ENCODE measurements around the gene CUBN.

Gene CUBN

GRCh38 chr10:17101257-17101909 is 28.2 kb downstream of the CUBN start:
- H3K4me3 ChIP-seq (ENCODE audit: low read depth, low read length) = no peak overlapping the region
- no peak for TF ChIP-seq MYC (IDR thresholded peaks at IDR 0.05; ENCODE audit: low read depth, low read length)
- TF ChIP-seq CTCF (IDR thresholded peaks at IDR 0.05; ENCODE audit: low read depth, low read length) = no peak
- TF ChIP-seq, protein P1, sequence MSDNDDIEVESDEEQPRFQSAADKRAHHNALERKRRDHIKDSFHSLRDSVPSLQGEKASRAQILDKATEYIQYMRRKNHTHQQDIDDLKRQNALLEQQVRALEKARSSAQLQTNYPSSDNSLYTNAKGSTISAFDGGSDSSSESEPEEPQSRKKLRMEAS (IDR thresholded peaks at IDR 0.05; ENCODE audit: low read depth, low read length) = no peak
- TF ChIP-seq POLR2A (IDR thresholded peaks at IDR 0.05; ENCODE audit: extremely low read depth, insufficient read length) = no peak
- no peak for DNase-seq (ENCODE audit: low read depth)

DNA sequence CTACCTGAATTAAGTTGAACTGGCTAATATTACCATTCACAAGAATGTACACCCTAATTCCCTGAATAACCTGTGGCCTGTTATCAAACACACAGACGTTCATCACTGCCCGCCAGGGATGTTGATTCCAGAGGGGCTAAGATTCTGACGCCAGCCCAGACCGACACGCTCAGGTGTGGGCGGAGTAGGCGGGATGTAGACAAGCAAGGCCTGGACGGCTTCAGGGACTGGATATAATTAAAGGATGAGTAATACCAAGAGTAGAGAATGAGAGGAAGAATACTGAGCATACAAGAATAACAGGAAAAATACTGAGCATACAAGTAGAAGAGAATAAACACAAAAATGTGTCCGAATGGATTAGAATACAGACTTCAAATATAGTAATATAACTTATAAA is 29.0 kb downstream of the CUBN start:
- H3K4me3 ChIP-seq (ENCODE audit: low read depth, low read length) = no peak overlapping the region
- TF ChIP-seq MYC (IDR thresholded peaks at IDR 0.05; ENCODE audit: low read depth, low read length) (no peak), CTCF (IDR thresholded peaks at IDR 0.05; ENCODE audit: low read depth, low read length) (no peak), POLR2A (IDR thresholded peaks at IDR 0.05; ENCODE audit: extremely low read depth, insufficient read length) (no peak)
- TF ChIP-seq, protein P1 (IDR thresholded peaks at IDR 0.05; ENCODE audit: low read depth, low read length) = no peak
- DNase-seq (ENCODE audit: low read depth) = no peak

DNA sequence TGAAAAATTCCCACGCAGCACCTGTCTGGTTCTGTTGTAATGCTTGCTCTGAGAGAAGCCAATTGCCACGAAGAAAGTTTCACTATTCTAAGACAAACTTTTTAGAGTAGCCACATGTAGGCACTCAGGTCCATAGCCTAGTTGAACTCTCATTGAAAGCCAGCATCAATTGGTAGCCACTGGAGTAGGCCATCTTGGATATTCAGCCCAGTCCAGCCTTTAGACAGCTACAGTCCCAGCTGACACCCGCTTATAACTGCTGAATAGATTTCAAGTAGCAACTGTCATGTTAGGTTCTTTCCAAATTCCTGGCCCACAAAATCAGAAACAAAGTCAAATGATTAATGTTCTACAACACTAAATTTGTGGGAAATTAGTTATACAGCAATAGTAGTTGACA is 31.6 kb downstream of the CUBN start:
- no peak for TF ChIP-seq MYC (IDR thresholded peaks at IDR 0.05; ENCODE audit: low read depth, low read length)
- DNase-seq (ENCODE audit: low read depth) = no peak
- H3K4me3 ChIP-seq (ENCODE audit: low read depth, low read length) = no peak overlapping the region

GRCh38 chr10:17094844-17095243 is 34.8 kb downstream of the CUBN start:
- DNase-seq (ENCODE audit: low read depth) = no peak
- no peak overlapping the region for H3K4me3 ChIP-seq (ENCODE audit: low read depth, low read length)
- TF ChIP-seq MYC (IDR thresholded peaks at IDR 0.05; ENCODE audit: low read depth, low read length) (no peak), CTCF (IDR thresholded peaks at IDR 0.05; ENCODE audit: low read depth, low read length) (no peak), POLR2A (IDR thresholded peaks at IDR 0.05; ENCODE audit: extremely low read depth, insufficient read length) (no peak)
- TF ChIP-seq, protein P1 (IDR thresholded peaks at IDR 0.05; ENCODE audit: low read depth, low read length) = no peak

GRCh38 chr10:17092986-17093803 is 36.4 kb downstream of the CUBN start:
- H3K4me3 ChIP-seq (ENCODE audit: low read depth, low read length) = no peak overlapping the region
- DNase-seq (ENCODE audit: low read depth) = no peak
- TF ChIP-seq, protein P1 (IDR thresholded peaks at IDR 0.05; ENCODE audit: low read depth, low read length) = no peak
- TF ChIP-seq CTCF (IDR thresholded peaks at IDR 0.05; ENCODE audit: low read depth, low read length) = no peak
- no peak for TF ChIP-seq POLR2A (IDR thresholded peaks at IDR 0.05; ENCODE audit: extremely low read depth, insufficient read length)

- H3K4me3 ChIP-seq (ENCODE audit: low read depth, low read length) = no peak overlapping the region
- TF ChIP-seq CTCF (IDR thresholded peaks at IDR 0.05; ENCODE audit: low read depth, low read length) (no peak), MYC (IDR thresholded peaks at IDR 0.05; ENCODE audit: low read depth, low read length) (no peak), POLR2A (IDR thresholded peaks at IDR 0.05; ENCODE audit: extremely low read depth, insufficient read length) (no peak)
- TF ChIP-seq, protein P1 (IDR thresholded peaks at IDR 0.05; ENCODE audit: low read depth, low read length) = no peak
- DNase-seq (ENCODE audit: low read depth) = no peak
Observed at GRCh38 chr10:17092216-17092944, 37.2 kb downstream of the CUBN start.
